ENCODE data around the gene RFLNA. TPM values are rescaled to one million over a fixed set of nuclear protein-coding genes. Genes with fewer than 3 reads are reported as not detected.

RFLNA gene
- total and polyA plus RNA-seq, 2 of the 13 experiments (the other 11 are each of a cell fraction or from before 2014, with no cell fraction given) = not detected

DNA sequence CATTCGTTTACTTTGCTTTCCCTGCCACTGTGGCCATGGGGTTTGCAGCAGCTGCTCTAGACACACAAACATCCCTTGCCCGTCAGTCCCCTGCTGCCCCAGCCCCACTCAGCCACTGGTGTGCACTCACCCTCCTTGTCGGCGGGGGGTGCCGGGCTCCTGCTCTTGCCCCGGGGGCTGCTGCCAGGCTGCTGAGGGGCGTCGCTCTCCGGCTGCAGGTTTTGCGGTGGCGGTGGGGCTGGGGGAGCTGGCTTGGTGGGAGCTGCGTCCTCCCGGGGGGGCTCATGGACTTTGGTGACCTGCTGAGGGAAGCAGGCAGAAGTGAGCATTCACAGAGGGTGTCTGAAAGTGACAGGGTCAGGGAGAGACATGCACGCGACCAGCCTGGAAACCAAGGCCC is 67.1 kb downstream of the RFLNA start:
- BruUV-seq (replicated peaks) = no TSS peak
- in situ Hi-C loops (cut with HindIII; ENCODE audit: extremely low pct_ligation_motif_present, low pct_unique_long_range_greater_than_20kb) (no loop called here), intact Hi-C loops (cut with micrococcal nuclease; ENCODE audit: unreplicated experiment) (loop anchor here (10.0 kb wide), 1 partner anchor 413 kb away; no protein-coding TSS in a partner anchor)
- DNase-seq (ENCODE audit: low spot score) (no peak), FAIRE-seq (no peak), ATAC-seq (no peak)
- no peaks in the 10 kb centered on the region for H3K79me2 ChIP-seq (ENCODE audit: insufficient read depth, low read length)
- no peak overlapping the region for H3K9ac ChIP-seq (ENCODE audit: insufficient read depth, low read depth, low read length)
- H3K27me3 ChIP-seq (ENCODE audit: control insufficient read depth in 1 of 2, insufficient read depth in 2 of 2, low read length in 2 of 2) = no peaks in the 10 kb centered on the region
- ChIA-PET POLR2A (no interaction called here), CTCF (ENCODE audit: low intra/inter-chr PET ratio, low total read pairs) (no interaction called here)
- WGBS (ENCODE audit: low lambda C conversion rate) = 98% methylated on average over 14 of the region's 15 CpGs
- no peak overlapping the region for H2AFZ ChIP-seq (ENCODE audit: low read length)
- H4K20me1 ChIP-seq (ENCODE audit: insufficient read depth, low read length) = no peaks in the 10 kb centered on the region
- no peak overlapping the region for H3K4me3 ChIP-seq (replicated peaks in 1 of 3; ENCODE audit: insufficient read depth in 1 of 3, low read depth in 2 of 3, low read length in 3 of 3)
- H3K36me3 ChIP-seq (replicated peaks in 1 of 2; ENCODE audit: control insufficient read depth in 1 of 2, insufficient read depth in 2 of 2, low read length in 2 of 2) = peaks cover 11 to 42% of the 10 kb centered on the region in 2 experiments
- TF ChIP-seq KDM4B (CRISPR knock-in tag; IDR thresholded peaks at IDR 0.05) (no peak), NR2F1 (CRISPR knock-in tag; IDR thresholded peaks at IDR 0.05) (no peak), PAWR (CRISPR knock-in tag; IDR thresholded peaks at IDR 0.05; ENCODE audit: borderline replicate concordance) (no peak), TCF7 (IDR thresholded peaks at IDR 0.05; ENCODE audit: low read depth) (no peak), ZNF557 (CRISPR knock-in tag; IDR thresholded peaks at IDR 0.05) (no peak), SIX4 (CRISPR knock-in tag; IDR thresholded peaks at IDR 0.05) (no peak), ZNF629 (CRISPR knock-in tag; conservative IDR thresholded peaks at IDR 0.05) (no peak), ASH2L (IDR thresholded peaks at IDR 0.05; ENCODE audit: insufficient read length, low read depth, low read length) (no peak), ZNF234 (CRISPR knock-in tag; conservative IDR thresholded peaks at IDR 0.05) (no peak), MEIS1 (CRISPR knock-in tag; IDR thresholded peaks at IDR 0.05; ENCODE audit: borderline replicate concordance) (no peak), ZNF75D (CRISPR knock-in tag; IDR thresholded peaks at IDR 0.05; ENCODE audit: borderline replicate concordance) (no peak)
- TF ChIP-seq, protein P1, sequence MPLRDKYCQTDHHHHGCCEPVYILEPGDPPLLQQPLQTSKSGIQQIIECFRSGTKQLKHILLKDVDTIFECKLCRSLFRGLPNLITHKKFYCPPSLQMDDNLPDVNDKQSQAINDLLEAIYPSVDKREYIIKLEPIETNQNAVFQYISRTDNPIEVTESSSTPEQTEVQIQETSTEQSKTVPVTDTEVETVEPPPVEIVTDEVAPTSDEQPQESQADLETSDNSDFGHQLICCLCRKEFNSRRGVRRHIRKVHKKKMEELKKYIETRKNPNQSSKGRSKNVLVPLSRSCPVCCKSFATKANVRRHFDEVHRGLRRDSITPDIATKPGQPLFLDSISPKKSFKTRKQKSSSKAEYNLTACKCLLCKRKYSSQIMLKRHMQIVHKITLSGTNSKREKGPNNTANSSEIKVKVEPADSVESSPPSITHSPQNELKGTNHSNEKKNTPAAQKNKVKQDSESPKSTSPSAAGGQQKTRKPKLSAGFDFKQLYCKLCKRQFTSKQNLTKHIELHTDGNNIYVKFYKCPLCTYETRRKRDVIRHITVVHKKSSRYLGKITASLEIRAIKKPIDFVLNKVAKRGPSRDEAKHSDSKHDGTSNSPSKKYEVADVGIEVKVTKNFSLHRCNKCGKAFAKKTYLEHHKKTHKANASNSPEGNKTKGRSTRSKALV (CRISPR knock-in tag; IDR thresholded peaks at IDR 0.05) = no peak
- TF ChIP-seq, protein P2, sequence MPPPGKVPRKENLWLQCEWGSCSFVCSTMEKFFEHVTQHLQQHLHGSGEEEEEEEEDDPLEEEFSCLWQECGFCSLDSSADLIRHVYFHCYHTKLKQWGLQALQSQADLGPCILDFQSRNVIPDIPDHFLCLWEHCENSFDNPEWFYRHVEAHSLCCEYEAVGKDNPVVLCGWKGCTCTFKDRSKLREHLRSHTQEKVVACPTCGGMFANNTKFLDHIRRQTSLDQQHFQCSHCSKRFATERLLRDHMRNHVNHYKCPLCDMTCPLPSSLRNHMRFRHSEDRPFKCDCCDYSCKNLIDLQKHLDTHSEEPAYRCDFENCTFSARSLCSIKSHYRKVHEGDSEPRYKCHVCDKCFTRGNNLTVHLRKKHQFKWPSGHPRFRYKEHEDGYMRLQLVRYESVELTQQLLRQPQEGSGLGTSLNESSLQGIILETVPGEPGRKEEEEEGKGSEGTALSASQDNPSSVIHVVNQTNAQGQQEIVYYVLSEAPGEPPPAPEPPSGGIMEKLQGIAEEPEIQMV (CRISPR knock-in tag; IDR thresholded peaks at IDR 0.05; ENCODE audit: low read depth) = no peak
- TF ChIP-seq, protein P3, sequence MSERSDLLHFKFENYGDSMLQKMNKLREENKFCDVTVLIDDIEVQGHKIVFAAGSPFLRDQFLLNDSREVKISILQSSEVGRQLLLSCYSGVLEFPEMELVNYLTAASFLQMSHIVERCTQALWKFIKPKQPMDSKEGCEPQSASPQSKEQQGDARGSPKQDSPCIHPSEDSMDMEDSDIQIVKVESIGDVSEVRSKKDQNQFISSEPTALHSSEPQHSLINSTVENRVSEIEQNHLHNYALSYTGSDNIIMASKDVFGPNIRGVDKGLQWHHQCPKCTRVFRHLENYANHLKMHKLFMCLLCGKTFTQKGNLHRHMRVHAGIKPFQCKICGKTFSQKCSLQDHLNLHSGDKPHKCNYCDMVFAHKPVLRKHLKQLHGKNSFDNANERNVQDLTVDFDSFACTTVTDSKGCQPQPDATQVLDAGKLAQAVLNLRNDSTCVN (CRISPR knock-in tag; IDR thresholded peaks at IDR 0.05; ENCODE audit: borderline replicate concordance) = no peak
- TF ChIP-seq, protein P4, sequence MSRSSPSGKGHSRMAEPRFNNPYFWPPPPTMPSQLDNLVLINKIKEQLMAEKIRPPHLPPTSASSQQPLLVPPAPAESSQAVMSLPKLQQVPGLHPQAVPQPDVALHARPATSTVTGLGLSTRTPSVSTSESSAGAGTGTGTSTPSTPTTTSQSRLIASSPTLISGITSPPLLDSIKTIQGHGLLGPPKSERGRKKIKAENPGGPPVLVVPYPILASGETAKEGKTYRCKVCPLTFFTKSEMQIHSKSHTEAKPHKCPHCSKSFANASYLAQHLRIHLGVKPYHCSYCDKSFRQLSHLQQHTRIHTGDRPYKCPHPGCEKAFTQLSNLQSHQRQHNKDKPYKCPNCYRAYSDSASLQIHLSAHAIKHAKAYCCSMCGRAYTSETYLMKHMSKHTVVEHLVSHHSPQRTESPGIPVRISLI (CRISPR knock-in tag; IDR thresholded peaks at IDR 0.05; ENCODE audit: borderline replicate concordance) = no peak
- H3K27ac ChIP-seq (ENCODE audit: extremely low read length, insufficient read depth, low read length) = no peak overlapping the region
- no peaks in the 10 kb centered on the region for H3K4me1 ChIP-seq (ENCODE audit: insufficient read depth, low read length)
- H3K4me2 ChIP-seq (ENCODE audit: low read depth, low read length) = no peak overlapping the region
- H3K9me3 ChIP-seq (ENCODE audit: low read length) = no peaks in the 10 kb centered on the region
